HFF-Myc (cell line): ENCODE results near the gene CDH13.
A peak's percentile ranks its signal among the peaks of the same experiment; 100 is the strongest.

Experiments
- DNase-seq: peaks from one replicate; pipeline ENCODE4 v3.0.0-alpha.2; 2011; ENCODE audit warnings: low read depth; ENCODE audit errors: extremely low read depth
- H3K4me3 ChIP-seq: replicated peaks from 2 replicates; pipeline ENCODE4 v1.5.1; 2011; ENCODE audit warnings: low read depth, mild to moderate bottlenecking, control low read depth, low read length
- CTCF ChIP-seq: IDR thresholded peaks from 2 replicates; pipeline ENCODE4 v1.5.1; 2012; ENCODE audit warnings: mild to moderate bottlenecking, low read depth, low read length, control low read depth; ENCODE audit errors: missing control alignments

The CDH13 gene

GRCh38 chr16:83552228-83552627, 925.5 kb downstream of the CDH13 start:
- H3K4me3 ChIP-seq: no peak overlapping the region
- TF ChIP-seq CTCF: no peak
- peak; percentile 17 for DNase-seq

- TF ChIP-seq CTCF: no peak
- no peak for DNase-seq
- H3K4me3 ChIP-seq: no peak overlapping the region
Observed at GRCh38 chr16:83552930-83553329, 926.2 kb downstream of the CDH13 start.

GRCh38 chr16:83554096-83554495, 927.3 kb downstream of the CDH13 start:
- no peak for DNase-seq
- no peak for TF ChIP-seq CTCF
- no peak overlapping the region for H3K4me3 ChIP-seq

GRCh38 chr16:83554540-83554939, 927.8 kb downstream of the CDH13 start:
- no peak for DNase-seq
- no peak for TF ChIP-seq CTCF

GRCh38 chr16:83561876-83562275, 935.1 kb downstream of the CDH13 start:
- H3K4me3 ChIP-seq: no peak overlapping the region
- no peak for DNase-seq
- no peak for TF ChIP-seq CTCF

More at GRCh38 chr16:83554540-83554939, 927.8 kb downstream of the CDH13 start:
- no peak overlapping the region for H3K4me3 ChIP-seq

GRCh38 chr16:83568345-83568744, 941.6 kb downstream of the CDH13 start:
- no peak for DNase-seq
- TF ChIP-seq CTCF: no peak
- no peak overlapping the region for H3K4me3 ChIP-seq

- no peak for TF ChIP-seq CTCF
- no peak overlapping the region for H3K4me3 ChIP-seq
- no peak for DNase-seq
Observed at GRCh38 chr16:83574388-83574787, 947.6 kb downstream of the CDH13 start.
